B cell (primary cell): ENCODE data around the gene MAN2B1. TPM values are rescaled to one million over a fixed set of nuclear protein-coding genes. Genes with fewer than 3 reads are reported as not detected.

Source experiments
- ATAC-seq: fragments of 200-7000 bp; cut with Tn5 transposase; one replicate; pipeline ENCODE4 v1.10.0; 2021; ENCODE audit warnings: low read depth, mild to moderate bottlenecking, moderate number of reproducible peaks, moderate library complexity
- CTCF ChIA-PET: fragments of 350-600 bp; sonication (Branson Sonifier 250); formaldehyde crosslinking; loops from one replicate; lab custom pipeline; 2021; ENCODE audit warnings: antibody characterized with exemption, inconsistent platforms; lab: Charles Lee
- POLR2A ChIA-PET: fragments of 350-600 bp; sonication (Branson Sonifier 250); formaldehyde crosslinking; loops from one replicate; lab custom pipeline; 2021; ENCODE audit warnings: antibody characterized with exemption; lab: Charles Lee
- DNase-seq: peaks from one replicate; pipeline ENCODE4 v3.0.0; 2013
- H2AFZ ChIP-seq: 2 replicates; pipeline ENCODE4 v1.6.1; 2012; ENCODE audit warnings: mild to moderate bottlenecking, low read depth, low read length; ENCODE audit not compliant: insufficient read depth, poor library complexity, severe bottlenecking
- H3K27ac ChIP-seq, 2 donors: 1 replicate in 1 of 2; 2 replicates in 1 of 2; pipeline ENCODE4 v1.5.1; 2012 to 2013; ENCODE audit warnings: low read length in 2 of 2, mild to moderate bottlenecking in 2 of 2, moderate library complexity in 1 of 2
- H3K27me3 ChIP-seq, 4 experiments: fragments of 200-600 bp in 1 of 4; sonication (generic) in 1 of 4; replicated peaks in 1 of 4; 1 replicate in 2 of 4; 2 replicates in 2 of 4; pipeline versions ENCODE4 v1.6.1 to v1.7.0; 2013 to 2016; ENCODE audit warnings: low read length in 3 of 4, mild to moderate bottlenecking in 2 of 4, mixed read lengths in 1 of 4, moderate library complexity in 1 of 4; ENCODE audit not compliant: insufficient read depth in 4 of 4, control insufficient read depth in 3 of 4; ENCODE audit errors: control extremely low read depth in 1 of 4
- H3K36me3 ChIP-seq, 2 experiments: replicated peaks in 1 of 2; 1 replicate in 1 of 2; 2 replicates in 1 of 2; pipeline versions ENCODE4 v1.6.1 to v1.7.1; 2013; ENCODE audit warnings: low read length in 1 of 2; ENCODE audit not compliant: insufficient read depth in 2 of 2, control insufficient read depth in 1 of 2; ENCODE audit errors: control extremely low read depth in 1 of 2, extremely low read depth in 1 of 2
- H3K4me1 ChIP-seq, 2 donors: fragments of 200-600 bp in 1 of 2; sonication (generic) in 1 of 2; 1 replicate in 1 of 2; 2 replicates in 1 of 2; pipeline versions ENCODE4 v1.5.1 to v1.6.1; 2013 to 2017; ENCODE audit warnings: low read length in 2 of 2; ENCODE audit not compliant: control insufficient read depth in 2 of 2, insufficient read depth in 2 of 2
- H3K4me2 ChIP-seq: replicated peaks from 2 replicates; pipeline ENCODE3; 2012; ENCODE audit warnings: mild to moderate bottlenecking, low read depth, low read length; ENCODE audit not compliant: poor library complexity, severe bottlenecking
- H3K4me3 ChIP-seq, 5 experiments: fragments of 200-600 bp in 1 of 5; sonication (generic) in 1 of 5; 1 replicate in 3 of 5; 2 replicates in 2 of 5; pipeline versions ENCODE4 v1.5.1 to v1.7.0; 2011 to 2016; ENCODE audit warnings: low read length in 4 of 5, mild to moderate bottlenecking in 4 of 5, low read depth in 2 of 5, control low read depth in 1 of 5, moderate library complexity in 1 of 5; ENCODE audit not compliant: insufficient read depth in 1 of 5; ENCODE audit errors: control extremely low read depth in 1 of 5, extremely low read depth in 1 of 5
- H3K79me2 ChIP-seq: fragments of 200-600 bp; sonication (generic); one replicate; pipeline ENCODE4 v1.6.0; 2016; ENCODE audit warnings: low read length; ENCODE audit not compliant: control insufficient read depth, insufficient read depth
- H3K9ac ChIP-seq: fragments of 200-600 bp; sonication (generic); 2 replicates; pipeline ENCODE4 v1.6.1; 2017; ENCODE audit warnings: mild to moderate bottlenecking, low read length, moderate library complexity
- H3K9me3 ChIP-seq, 3 donors: one replicate each; pipeline versions ENCODE4 v1.6.1 to v1.7.1; 2013; ENCODE audit warnings: low read length in 2 of 3; ENCODE audit not compliant: control insufficient read depth in 2 of 3, insufficient read depth in 1 of 3; ENCODE audit errors: control extremely low read depth in 1 of 3
- H4K20me1 ChIP-seq: 2 replicates; pipeline ENCODE4 v1.6.0; 2012; ENCODE audit warnings: mild to moderate bottlenecking, low read length; ENCODE audit not compliant: insufficient read depth, control insufficient read depth, poor library complexity, severe bottlenecking
- H3K27ac Mint-ChIP-seq: one replicate; pipeline ENCODE4 v1.8.0; 2021; ENCODE audit warnings: mixed read lengths
- H3K27me3 Mint-ChIP-seq: one replicate; pipeline ENCODE4 v1.8.0; 2021; ENCODE audit warnings: mixed read lengths
- H3K4me1 Mint-ChIP-seq: one replicate; pipeline ENCODE4 v1.8.0; 2021; ENCODE audit warnings: mixed read lengths
- H3K4me3 Mint-ChIP-seq: one replicate; pipeline ENCODE4 v1.8.0; 2021; ENCODE audit warnings: mixed read lengths
- H3K9me3 Mint-ChIP-seq: one replicate; pipeline ENCODE4 v1.8.0; 2022; ENCODE audit warnings: mixed read lengths; ENCODE audit not compliant: insufficient read depth
- CTCF ChIP-seq: fragments of 200-600 bp; IDR thresholded peaks from one replicate; pipeline ENCODE4 v1.8.0; 2022; ENCODE audit warnings: antibody characterized with exemption, mild to moderate bottlenecking
- EZH2 ChIP-seq: IDR thresholded peaks from 2 replicates; pipeline ENCODE4 v1.6.1; 2012; ENCODE audit warnings: borderline replicate concordance, low read depth, mild to moderate bottlenecking, moderate library complexity, low read length; ENCODE audit not compliant: insufficient read depth, poor library complexity, severe bottlenecking
- WGBS: methylation state at CpG from one replicate; pipeline ENCODE4 v1.1.5; 2013; ENCODE audit warnings: missing lambda C conversion rate; ENCODE audit not compliant: insufficient coverage; 5-methylcytosine and 5-hydroxymethylcytosine counted together
- intact Hi-C: fragments of 100-400 bp; cut with micrococcal nuclease; formaldehyde crosslinking; loops from one replicate; pipeline ENCODE4 v1.10.0; 2022
- polyA plus RNA-seq: library from polyadenylated mRNA; depleted of rRNA; stranded (reverse); fragments of >200 nt; gene quantifications from 2 replicates; pipeline ENCODE4 v1.2.3, GENCODE V29; 2012
- total RNA-seq, 2 donors: library from RNA; stranded (reverse); fragments of 120-200 nt in 1 of 2; gene quantifications; 1 replicate in 1 of 2; 2 replicates in 1 of 2; pipeline versions ENCODE4 v1.2.3 to v1.2.4, GENCODE V29; 2013 to 2022

The MAN2B1 gene
- total and polyA plus RNA-seq, 2 donors (not counting 1 experiment from before 2014, with no cell fraction given), result 183 to 256 TPM

- H3K9me3 Mint-ChIP-seq, result no peaks in the 10 kb centered on the region
- no peak overlapping the region for H3K27ac ChIP-seq
- TF ChIP-seq EZH2 (no peak), CTCF (no peak)
- H3K4me1 ChIP-seq, result no peaks in the 10 kb centered on the region
- H4K20me1 ChIP-seq, result no peaks in the 10 kb centered on the region
- no peak overlapping the region for H3K4me2 ChIP-seq
- DNase-seq, result no peak
- H3K9ac ChIP-seq, result no peak overlapping the region
- H3K27me3 Mint-ChIP-seq, result no peaks in the 10 kb centered on the region
- ChIA-PET POLR2A (no interaction called here), CTCF (interaction anchor here (0.7 to 1.1 kb wide), 3 partner anchors 9 to 1964 kb away, joined by 3 read pairs; no protein-coding TSS in a partner anchor)
- H3K9me3 ChIP-seq, result no peaks in the 10 kb centered on the region
- no peak overlapping the region for H3K27ac Mint-ChIP-seq
- no peaks in the 10 kb centered on the region for H3K4me1 Mint-ChIP-seq
- H3K4me3 Mint-ChIP-seq, result no peak overlapping the region
- no peak overlapping the region for H3K4me3 ChIP-seq
- no peak overlapping the region for H2AFZ ChIP-seq
- WGBS, result 100% methylated on average over 7 of the region's 8 CpGs
- ATAC-seq, result no peak
- H3K79me2 ChIP-seq, result peaks cover 3% of the 10 kb centered on the region
- H3K27me3 ChIP-seq, result no peaks in the 10 kb centered on the region
- intact Hi-C loops, result no loop called here
- H3K36me3 ChIP-seq, result peaks cover 2 to 54% of the 10 kb centered on the region in 2 experiments
Measured at GRCh38 chr19:12708641-12709040, 42.1 kb upstream of the MAN2B1 start.

GRCh38 chr19:12706332-12706718, 39.8 kb upstream of the MAN2B1 start:
- ChIA-PET POLR2A (interaction anchor here (0.6 kb wide), 1 partner anchor 123 kb away, joined by 4 read pairs; no protein-coding TSS in a partner anchor), CTCF (no interaction called here)
- Histone ChIP-seq H3K4me3 (no peak overlapping the region), H3K4me2 (no peak overlapping the region), H3K27ac (no peak overlapping the region), H4K20me1 (no peaks in the 10 kb centered on the region), H2AFZ (no peak overlapping the region), H3K79me2 (peaks cover 6% of the 10 kb centered on the region), H3K9me3 (no peaks in the 10 kb centered on the region), H3K9ac (no peak overlapping the region), H3K36me3 (peaks cover 8 to 64% of the 10 kb centered on the region in 2 experiments), H3K27me3 (no peaks in the 10 kb centered on the region), H3K4me1 (no peaks in the 10 kb centered on the region)
- no peaks in the 10 kb centered on the region for H3K9me3 Mint-ChIP-seq
- intact Hi-C loops, result no loop called here
- ATAC-seq (no peak), DNase-seq (no peak)
- TF ChIP-seq EZH2 (no peak), CTCF (no peak)
- H3K27me3 Mint-ChIP-seq, result no peaks in the 10 kb centered on the region
- no peaks in the 10 kb centered on the region for H3K4me1 Mint-ChIP-seq
- H3K4me3 Mint-ChIP-seq, result no peak overlapping the region
- no peak overlapping the region for H3K27ac Mint-ChIP-seq
- WGBS, result 100% methylated on average over 8 of the region's 13 CpGs
